Daoy (cell line): ENCODE measurements around the gene MVK. TPM values are rescaled to one million over a fixed set of nuclear protein-coding genes. Genes with fewer than 3 reads are reported as not detected.

Experiments
- DNase-seq: peaks from one replicate; pipeline ENCODE4 v3.0.0-alpha.2; 2015; ENCODE audit warnings: low read depth
- total RNA-seq: library from RNA; depleted of rRNA; stranded (reverse); fragments of >200 nt; shearing (Covaris generic); gene quantifications from 2 replicates; pipeline ENCODE4 v1.2.3, GENCODE V29; 2014

MVK gene
- total RNA-seq, 1 experiment from 2014 or later, result 23.6 TPM

- DNase-seq, result no peak
Observed at GRCh38 chr12:109545826-109546225, 27.8 kb upstream of the MVK start.

GRCh38 chr12:109547286-109547685 lies 26.3 kb upstream of the MVK start:
- DNase-seq, result no peak

- no peak for DNase-seq
Observed at GRCh38 chr12:109548258-109548657, 25.3 kb upstream of the MVK start.

GRCh38 chr12:109549613-109550270 lies 23.9 kb upstream of the MVK start:
- no peak for DNase-seq

GRCh38 chr12:109550281-109550680 lies 23.3 kb upstream of the MVK start:
- DNase-seq, result no peak

- DNase-seq, result no peak
Observed at GRCh38 chr12:109551108-109551507, 22.5 kb upstream of the MVK start.

- DNase-seq, result no peak
Observed at GRCh38 chr12:109552971-109553370, 20.6 kb upstream of the MVK start.

GRCh38 chr12:109553483-109553882 lies 20.1 kb upstream of the MVK start:
- no peak for DNase-seq

- DNase-seq, result no peak
Observed at GRCh38 chr12:109553906-109554500, 19.6 kb upstream of the MVK start.

GRCh38 chr12:109554761-109555160 lies 18.8 kb upstream of the MVK start:
- DNase-seq, result no peak

GRCh38 chr12:109555431-109556315 lies 17.9 kb upstream of the MVK start:
- DNase-seq, result no peak

GRCh38 chr12:109557200-109557599 lies 16.4 kb upstream of the MVK start:
- DNase-seq, result no peak

- no peak for DNase-seq
Observed at GRCh38 chr12:109557805-109558204, 15.8 kb upstream of the MVK start.

GRCh38 chr12:109558374-109559199 lies 15.0 kb upstream of the MVK start:
- DNase-seq, result no peak

- no peak for DNase-seq
Observed at GRCh38 chr12:109559200-109559505, 14.4 kb upstream of the MVK start.

- no peak for DNase-seq
Observed at GRCh38 chr12:109559601-109560000, 14.0 kb upstream of the MVK start.

GRCh38 chr12:109560867-109561710 lies 12.5 kb upstream of the MVK start:
- no peak for DNase-seq

- no peak for DNase-seq
Observed at GRCh38 chr12:109561711-109562030, 11.9 kb upstream of the MVK start.

GRCh38 chr12:109562871-109563270 lies 10.7 kb upstream of the MVK start:
- no peak for DNase-seq

- no peak for DNase-seq
Observed at GRCh38 chr12:109563291-109564284, 10.0 kb upstream of the MVK start.
